Calu3 (cell line): Measurements from ENCODE around the gene PRKN. TPM values are rescaled to one million over a fixed set of nuclear protein-coding genes. Genes with fewer than 3 reads are reported as not detected.

ENCODE experiments used
- BruUV-seq: library from RNA; stranded (reverse); fragments of 400-500 nt; replicated peaks from 2 replicates; lab custom pipeline; 2021; lab: Mats Ljungman, UMichigan
- CTCF ChIA-PET: fragments of 300-600 bp; sonication (Branson Sonifier 250); formaldehyde crosslinking; loops from one replicate; lab custom pipeline; 2022; ENCODE audit warnings: antibody characterized with exemption; lab: Charles Lee
- DNase-seq: peaks from one replicate; pipeline ENCODE4 v3.0.0; 2022
- H3K27ac Mint-ChIP-seq: one replicate; pipeline ENCODE4 v1.8.0; 2022; ENCODE audit warnings: mixed read lengths; ENCODE audit not compliant: unreplicated experiment
- H3K27me3 Mint-ChIP-seq: one replicate; pipeline ENCODE4 v1.8.0; 2022; ENCODE audit warnings: mixed read lengths; ENCODE audit not compliant: unreplicated experiment
- H3K36me3 Mint-ChIP-seq: one replicate; pipeline ENCODE4 v1.8.0; 2022; ENCODE audit warnings: mild to moderate bottlenecking, moderate library complexity, mixed read lengths; ENCODE audit not compliant: insufficient read depth, unreplicated experiment
- H3K4me1 Mint-ChIP-seq: one replicate; pipeline ENCODE4 v1.8.0; 2022; ENCODE audit warnings: mild to moderate bottlenecking, low read depth, mixed read lengths; ENCODE audit not compliant: unreplicated experiment
- H3K4me3 Mint-ChIP-seq: one replicate; pipeline ENCODE4 v1.8.0; 2022; ENCODE audit warnings: mild to moderate bottlenecking, low read depth, moderate library complexity, mixed read lengths; ENCODE audit not compliant: unreplicated experiment
- H3K9me3 Mint-ChIP-seq: one replicate; pipeline ENCODE4 v1.8.0; 2022; ENCODE audit warnings: low read depth, mixed read lengths; ENCODE audit not compliant: unreplicated experiment
- intact Hi-C: fragments of 100-400 bp; cut with micrococcal nuclease; formaldehyde crosslinking; loops from one replicate; pipeline ENCODE4 v1.10.0; 2022; ENCODE audit not compliant: unreplicated experiment
- total RNA-seq: library from RNA; stranded (reverse); gene quantifications from 2 replicates; pipeline ENCODE4 v1.2.3, GENCODE V29; 2022
- TF ChIP-seq, protein P1 (sequence below): fragments of 200-600 bp; IDR thresholded peaks from one replicate; pipeline ENCODE4 v1.8.0; 2022; ENCODE audit warnings: antibody characterized with exemption; ENCODE audit not compliant: unreplicated experiment

Gene PRKN
- total RNA-seq, 1 experiment from 2014 or later, result 3.8 TPM

DNA sequence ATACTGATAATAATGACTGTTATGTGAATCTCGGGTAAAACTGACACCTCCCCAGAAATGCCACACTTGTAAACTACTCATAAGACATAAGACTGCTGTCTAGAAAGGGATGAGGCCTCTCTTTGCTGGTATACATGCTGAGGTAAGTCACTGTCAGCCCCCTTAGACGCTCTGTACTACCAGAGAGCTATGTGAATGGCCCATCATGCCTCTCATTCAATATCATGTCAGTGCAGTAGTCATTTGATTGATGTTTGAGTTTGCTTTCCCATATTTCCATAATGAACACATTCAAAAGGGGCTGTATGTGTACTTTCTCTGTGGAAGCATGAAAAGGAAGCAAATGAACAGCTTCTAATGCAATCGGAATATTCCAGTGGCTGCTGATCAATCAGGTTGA lies 1334.3 kb downstream of the PRKN start:
- Mint-ChIP-seq H3K27ac (no peak overlapping the region), H3K9me3 (no peaks in the 10 kb centered on the region), H3K36me3 (no peaks in the 10 kb centered on the region), H3K4me1 (no peaks in the 10 kb centered on the region), H3K4me3 (no peak overlapping the region), H3K27me3 (peaks cover 6% of the 10 kb centered on the region)
- intact Hi-C loops, result loop anchor here (10.0 kb wide), 2 partner anchors 432 to 532 kb away; no protein-coding TSS in a partner anchor
- BruUV-seq, result no TSS peak
- no peak for DNase-seq
- TF ChIP-seq, protein P1, sequence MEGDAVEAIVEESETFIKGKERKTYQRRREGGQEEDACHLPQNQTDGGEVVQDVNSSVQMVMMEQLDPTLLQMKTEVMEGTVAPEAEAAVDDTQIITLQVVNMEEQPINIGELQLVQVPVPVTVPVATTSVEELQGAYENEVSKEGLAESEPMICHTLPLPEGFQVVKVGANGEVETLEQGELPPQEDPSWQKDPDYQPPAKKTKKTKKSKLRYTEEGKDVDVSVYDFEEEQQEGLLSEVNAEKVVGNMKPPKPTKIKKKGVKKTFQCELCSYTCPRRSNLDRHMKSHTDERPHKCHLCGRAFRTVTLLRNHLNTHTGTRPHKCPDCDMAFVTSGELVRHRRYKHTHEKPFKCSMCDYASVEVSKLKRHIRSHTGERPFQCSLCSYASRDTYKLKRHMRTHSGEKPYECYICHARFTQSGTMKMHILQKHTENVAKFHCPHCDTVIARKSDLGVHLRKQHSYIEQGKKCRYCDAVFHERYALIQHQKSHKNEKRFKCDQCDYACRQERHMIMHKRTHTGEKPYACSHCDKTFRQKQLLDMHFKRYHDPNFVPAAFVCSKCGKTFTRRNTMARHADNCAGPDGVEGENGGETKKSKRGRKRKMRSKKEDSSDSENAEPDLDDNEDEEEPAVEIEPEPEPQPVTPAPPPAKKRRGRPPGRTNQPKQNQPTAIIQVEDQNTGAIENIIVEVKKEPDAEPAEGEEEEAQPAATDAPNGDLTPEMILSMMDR, result no peak
- CTCF ChIA-PET, result interaction anchor here (0.8 kb wide), 1 partner anchor 302 kb away, joined by 3 read pairs; no protein-coding TSS in a partner anchor

DNA sequence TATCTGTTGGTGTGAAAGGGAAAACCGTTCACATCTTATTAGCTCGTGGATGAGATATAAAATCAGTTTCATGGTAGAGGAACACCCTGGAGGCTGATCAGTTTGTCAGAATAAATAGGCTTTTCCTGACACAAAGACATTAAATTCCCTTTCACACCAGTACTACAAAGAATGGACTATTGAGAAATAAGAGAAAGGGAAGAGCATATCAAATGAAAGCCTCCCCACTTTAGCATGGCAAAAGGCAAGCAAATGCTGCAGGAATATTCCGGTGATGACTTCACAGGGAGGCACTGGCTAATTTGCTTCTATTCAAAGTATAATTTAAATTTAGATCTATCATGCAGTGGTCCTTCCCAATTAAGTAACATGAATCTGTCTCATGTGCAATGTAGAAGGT lies 1337.8 kb downstream of the PRKN start:
- Mint-ChIP-seq H3K27me3 (no peaks in the 10 kb centered on the region), H3K4me1 (no peaks in the 10 kb centered on the region)

DNA sequence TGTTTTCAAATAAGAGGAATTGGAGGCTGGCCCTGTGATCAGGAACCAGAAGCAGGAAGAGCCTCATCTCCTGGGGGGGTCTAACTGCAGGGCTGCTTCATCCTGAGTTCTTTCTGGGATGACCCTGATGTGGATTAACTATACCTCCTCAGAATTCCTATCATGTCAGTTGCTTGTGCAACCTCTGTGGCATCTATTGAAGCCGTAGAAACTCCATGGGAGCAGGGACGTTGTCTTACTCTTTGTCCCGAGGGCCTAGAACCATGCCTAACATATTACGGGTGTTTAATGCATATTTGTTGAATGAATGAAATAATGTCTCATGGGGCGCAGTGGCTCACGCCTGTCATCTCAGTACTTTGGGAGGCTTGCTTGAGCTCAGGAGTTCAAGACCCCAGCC lies 1343.6 kb downstream of the PRKN start:
- CTCF ChIA-PET, result no interaction called here
- BruUV-seq, result no TSS peak
- intact Hi-C loops, result no loop called here

More for the DNA sequence above, 1337.8 kb downstream of the PRKN start:
- no peak for DNase-seq
- no peak overlapping the region for H3K27ac Mint-ChIP-seq
- CTCF ChIA-PET, result no interaction called here
- H3K36me3 Mint-ChIP-seq, result no peaks in the 10 kb centered on the region
- no peaks in the 10 kb centered on the region for H3K9me3 Mint-ChIP-seq
- no TSS peak for BruUV-seq
- TF ChIP-seq, protein P1, result no peak
- no peak overlapping the region for H3K4me3 Mint-ChIP-seq
- intact Hi-C loops, result loop anchor here (10.0 kb wide), 2 partner anchors 435 to 535 kb away; no protein-coding TSS in a partner anchor

DNA sequence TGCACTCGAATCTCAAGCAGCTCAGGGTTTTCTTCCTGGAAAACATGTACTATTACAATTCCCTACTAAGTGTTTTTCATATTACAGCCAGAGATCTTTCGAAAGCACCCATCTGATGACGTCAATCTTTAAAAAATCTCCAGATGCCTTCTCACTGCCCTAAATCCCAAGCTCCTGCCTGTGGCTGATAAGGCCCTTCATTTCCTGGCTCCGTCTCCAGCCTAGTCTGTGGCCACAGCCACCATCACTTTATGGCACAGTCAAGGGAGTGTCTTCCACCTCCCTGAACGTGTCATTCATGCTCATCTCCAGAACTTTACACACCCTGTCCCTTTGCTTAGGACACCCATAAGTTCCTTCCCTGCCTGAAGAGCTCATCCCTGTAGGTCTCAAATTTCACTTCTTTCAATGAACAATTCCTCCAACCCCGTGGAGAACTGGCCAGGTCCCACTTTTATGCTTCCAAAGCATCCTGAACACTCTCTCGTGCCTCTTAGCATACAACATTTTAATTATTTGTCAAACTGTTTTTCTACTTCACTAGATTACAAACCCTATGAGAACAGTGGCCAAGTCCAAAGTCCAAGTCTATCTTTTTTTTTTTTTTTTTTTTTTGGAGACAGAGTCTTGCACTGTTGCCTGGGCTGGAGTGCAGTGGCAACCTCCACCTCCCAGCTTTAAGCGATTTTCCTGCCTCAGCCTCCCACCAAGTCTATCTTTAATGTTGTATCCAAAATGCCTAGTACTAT lies 1347.6 kb downstream of the PRKN start:
- BruUV-seq, result no TSS peak
- no peaks in the 10 kb centered on the region for H3K36me3 Mint-ChIP-seq
- H3K27me3 Mint-ChIP-seq, result no peaks in the 10 kb centered on the region
- no peak for DNase-seq
- CTCF ChIA-PET, result interaction anchor here (0.7 to 0.8 kb wide), 2 partner anchors 310 to 322 kb away, joined by 5 to 6 read pairs; no protein-coding TSS in a partner anchor
- H3K27ac Mint-ChIP-seq, result no peak overlapping the region
- H3K4me3 Mint-ChIP-seq, result no peak overlapping the region
- peaks cover 8% of the 10 kb centered on the region for H3K4me1 Mint-ChIP-seq
- no peaks in the 10 kb centered on the region for H3K9me3 Mint-ChIP-seq
- intact Hi-C loops, result loop anchor here (10.0 kb wide), 1 partner anchor 275 kb away; no protein-coding TSS in a partner anchor
- TF ChIP-seq, protein P1, result no peak

More for the DNA sequence above, 1343.6 kb downstream of the PRKN start:
- DNase-seq, result no peak
- no peaks in the 10 kb centered on the region for H3K9me3 Mint-ChIP-seq
- H3K27me3 Mint-ChIP-seq, result no peaks in the 10 kb centered on the region
- H3K4me3 Mint-ChIP-seq, result no peak overlapping the region
- no peaks in the 10 kb centered on the region for H3K36me3 Mint-ChIP-seq
- TF ChIP-seq, protein P1, result no peak
- peaks cover 8% of the 10 kb centered on the region for H3K4me1 Mint-ChIP-seq
- H3K27ac Mint-ChIP-seq, result no peak overlapping the region
